H9 (cell line): ENCODE data around the gene ERH. TPM values are rescaled to one million over a fixed set of nuclear protein-coding genes. Genes with fewer than 3 reads are reported as not detected.

Experiments
- DNase-seq: peaks from one replicate; pipeline ENCODE4 v3.0.0-alpha.2; 2017
- H2AFZ ChIP-seq: one replicate; pipeline ENCODE4 v1.6.1; 2013; ENCODE audit warnings: mild to moderate bottlenecking, low read length, control low read depth, moderate library complexity
- H2AK5ac ChIP-seq: 2 replicates; pipeline ENCODE4 v1.6.1; 2013; ENCODE audit warnings: low read length, control low read depth, mixed read lengths; ENCODE audit not compliant: insufficient read length
- H2BK120ac ChIP-seq: one replicate; pipeline ENCODE4 v1.6.1; 2013; ENCODE audit warnings: low read depth, mild to moderate bottlenecking, low read length, control low read depth, inconsistent platforms; ENCODE audit not compliant: poor library complexity, severe bottlenecking
- H2BK12ac ChIP-seq: 2 replicates; pipeline ENCODE4 v1.6.1; 2013; ENCODE audit warnings: low read length, control low read depth, mixed read lengths, low read depth; ENCODE audit not compliant: insufficient read length
- H2BK15ac ChIP-seq: 2 replicates; pipeline ENCODE4 v1.6.1; 2013; ENCODE audit warnings: low read depth, low read length, control low read depth
- H2BK20ac ChIP-seq: one replicate; pipeline ENCODE4 v1.6.1; 2013; ENCODE audit warnings: low read depth, mild to moderate bottlenecking, low read length, control low read depth, inconsistent platforms; ENCODE audit not compliant: poor library complexity, severe bottlenecking
- H2BK5ac ChIP-seq: 2 replicates; pipeline ENCODE4 v1.6.1; 2013; ENCODE audit warnings: low read length, control low read depth, mixed read lengths; ENCODE audit not compliant: insufficient read length
- H3K14ac ChIP-seq: 2 replicates; pipeline ENCODE4 v1.6.1; 2013; ENCODE audit warnings: low read length, control low read depth; ENCODE audit not compliant: insufficient read depth
- H3K18ac ChIP-seq: 2 replicates; pipeline ENCODE4 v1.6.1; 2013; ENCODE audit warnings: low read depth, mild to moderate bottlenecking, mixed read lengths, low read length, control low read depth; ENCODE audit not compliant: insufficient read length
- H3K23ac ChIP-seq: 2 replicates; pipeline ENCODE4 v1.6.1; 2013; ENCODE audit warnings: low read length, control low read depth, mixed read lengths, low read depth; ENCODE audit not compliant: insufficient read length
- H3K23me2 ChIP-seq: 2 replicates; pipeline ENCODE4 v1.6.1; 2013; ENCODE audit warnings: low read depth, mild to moderate bottlenecking, mixed read lengths, low read length, control low read depth; ENCODE audit not compliant: insufficient read length, poor library complexity, severe bottlenecking
- H3K27ac ChIP-seq: 2 replicates; pipeline ENCODE4 v1.5.1; 2013; ENCODE audit warnings: low read length, control low read depth, mixed read lengths, low read depth; ENCODE audit not compliant: insufficient read length
- H3K27me3 ChIP-seq: 2 replicates; pipeline ENCODE4 v1.6.1; 2013; ENCODE audit warnings: low read length, control low read depth, inconsistent platforms; ENCODE audit not compliant: insufficient read depth
- H3K4ac ChIP-seq: 2 replicates; pipeline ENCODE4 v1.6.1; 2013; ENCODE audit warnings: low read depth, mild to moderate bottlenecking, control low read depth, inconsistent platforms, low read length, moderate library complexity
- H3K4me1 ChIP-seq: 2 replicates; pipeline ENCODE4 v1.6.1; 2013; ENCODE audit warnings: low read length, control low read depth, inconsistent platforms; ENCODE audit not compliant: insufficient read depth
- H3K4me2 ChIP-seq: 2 replicates; pipeline ENCODE4 v1.6.1; 2013; ENCODE audit warnings: low read length, control low read depth, mixed read lengths; ENCODE audit not compliant: insufficient read length, insufficient read depth
- H3K56ac ChIP-seq: 2 replicates; pipeline ENCODE4 v1.6.1; 2013; ENCODE audit warnings: low read depth, mild to moderate bottlenecking, mixed read lengths, low read length, control low read depth; ENCODE audit not compliant: insufficient read length
- H3K79me1 ChIP-seq: 2 replicates; pipeline ENCODE4 v1.6.1; 2013; ENCODE audit warnings: low read depth, mild to moderate bottlenecking, moderate library complexity, low read length, control low read depth, inconsistent platforms; ENCODE audit not compliant: insufficient read depth, poor library complexity, severe bottlenecking
- H3K79me2 ChIP-seq: 2 replicates; pipeline ENCODE4 v1.6.1; 2013; ENCODE audit warnings: low read length, control low read depth, inconsistent platforms; ENCODE audit not compliant: insufficient read depth
- H3K9ac ChIP-seq: 2 replicates; pipeline ENCODE4 v1.6.1; 2013; ENCODE audit warnings: low read length, control low read depth, mixed read lengths; ENCODE audit not compliant: insufficient read length; ENCODE audit errors: extremely low read depth
- H3K9me3 ChIP-seq: one replicate; pipeline ENCODE4 v1.6.1; 2013; ENCODE audit warnings: low read depth, low read length, inconsistent platforms; ENCODE audit not compliant: control insufficient read depth
- H3T11ph ChIP-seq: one replicate; pipeline ENCODE4 v1.6.1; 2013; ENCODE audit warnings: mild to moderate bottlenecking, low read length, control low read depth, inconsistent platforms
- H4K20me1 ChIP-seq: one replicate; pipeline ENCODE4 v1.6.1; 2013; ENCODE audit not compliant: control insufficient read depth, insufficient read length, insufficient read depth
- H4K5ac ChIP-seq: 2 replicates; pipeline ENCODE4 v1.6.1; 2013; ENCODE audit warnings: low read depth, mild to moderate bottlenecking, mixed read lengths, low read length, control low read depth; ENCODE audit not compliant: insufficient read length
- H4K8ac ChIP-seq: replicated peaks from 2 replicates; pipeline ENCODE4 v1.6.1; 2013; ENCODE audit warnings: low read length, control low read depth, mixed read lengths, low read depth; ENCODE audit not compliant: insufficient read length
- H4K91ac ChIP-seq: 2 replicates; pipeline ENCODE4 v1.6.1; 2013; ENCODE audit warnings: low read depth, mild to moderate bottlenecking, moderate library complexity, mixed read lengths, low read length, control low read depth; ENCODE audit not compliant: insufficient read length
- H3K27ac Mint-ChIP-seq, 3 experiments: 2 replicates in 2 of 3; 3 replicates in 1 of 3; pipeline ENCODE4 v1.8.0; 2020 to 2021; ENCODE audit warnings: mixed read lengths in 3 of 3, mild to moderate bottlenecking in 1 of 3, moderate library complexity in 1 of 3
- H3K27me3 Mint-ChIP-seq: 2 replicates; pipeline ENCODE4 v1.8.0; 2021; ENCODE audit warnings: low read depth, mild to moderate bottlenecking, moderate library complexity, mixed read lengths
- H3K36me3 Mint-ChIP-seq, 3 experiments: 2 replicates in 2 of 3; 3 replicates in 1 of 3; pipeline ENCODE4 v1.8.0; 2020 to 2021; ENCODE audit warnings: low read depth in 3 of 3, mixed read lengths in 3 of 3; ENCODE audit not compliant: insufficient read depth in 1 of 3
- H3K4me1 Mint-ChIP-seq, 2 experiments: 2 replicates each; pipeline ENCODE4 v1.8.0; 2020; ENCODE audit warnings: mixed read lengths in 2 of 2
- H3K4me3 Mint-ChIP-seq, 2 experiments: 2 replicates in 1 of 2; 3 replicates in 1 of 2; pipeline ENCODE4 v1.8.0; 2020 to 2021; ENCODE audit warnings: mild to moderate bottlenecking in 2 of 2, mixed read lengths in 2 of 2, moderate library complexity in 1 of 2
- H3K9me3 Mint-ChIP-seq, 2 experiments: 2 replicates in 1 of 2; 3 replicates in 1 of 2; pipeline ENCODE4 v1.8.0; 2020; ENCODE audit warnings: mild to moderate bottlenecking in 2 of 2, mixed read lengths in 2 of 2, moderate library complexity in 1 of 2
- WGBS: extraction: QIAGEN DNeasy Blood & Tissue Kit; methylation state at CpG from one replicate; pipeline ENCODE4 v1.1.7; 2013; ENCODE audit warnings: missing lambda C conversion rate, low lambda C conversion rate, mixed read lengths; ENCODE audit not compliant: insufficient read length; ENCODE audit errors: extremely low coverage; 5-methylcytosine and 5-hydroxymethylcytosine counted together
- total RNA-seq: library from RNA; stranded (reverse); gene quantifications from 2 replicates; pipeline ENCODE4 v1.2.1, GENCODE V29; 2021
- TF ChIP-seq, protein P1 (sequence below): fragments of 200-600 bp; sonication (generic); conservative IDR thresholded peaks from 3 replicates; pipeline ENCODE4 v1.8.0; 2021; ENCODE audit warnings: antibody characterized with exemption, mild to moderate bottlenecking

ERH gene
- total RNA-seq, 1 experiment from 2014 or later = 443 TPM

DNA sequence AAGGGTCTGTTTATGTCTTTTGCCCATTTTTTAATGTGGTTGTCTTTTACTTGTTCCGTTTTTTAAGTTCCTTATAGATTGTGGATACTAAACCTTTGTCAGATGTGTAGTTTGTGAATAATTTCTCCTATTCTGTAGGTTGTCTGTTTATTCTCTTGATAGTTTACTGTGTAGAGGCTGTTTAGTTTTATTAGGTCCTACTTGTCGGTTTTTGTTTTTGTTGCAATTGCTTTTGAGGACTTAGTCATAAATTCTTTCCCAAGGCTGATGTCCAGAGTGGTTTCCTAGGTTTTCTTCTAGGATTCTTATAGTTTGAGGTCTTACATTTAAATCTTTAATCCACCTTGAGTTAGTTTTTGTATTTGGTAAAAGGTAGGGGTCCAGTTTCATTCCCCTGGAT lies 34.3 kb upstream of the ERH start:
- Histone ChIP-seq H3K4me1 (no peaks in the 10 kb centered on the region), H3K4me2 (no peak overlapping the region), H4K20me1 (no peaks in the 10 kb centered on the region), H2BK20ac (no peak overlapping the region), H3K18ac (no peak overlapping the region), H2BK12ac (no peak overlapping the region), H3K27me3 (no peaks in the 10 kb centered on the region), H3K9me3 (no peaks in the 10 kb centered on the region), H3K23me2 (no peaks in the 10 kb centered on the region), H2AFZ (no peak overlapping the region), H3T11ph (no peak overlapping the region), H3K9ac (no peak overlapping the region), H3K79me2 (no peaks in the 10 kb centered on the region), H3K23ac (no peak overlapping the region), H2AK5ac (no peak overlapping the region), H3K14ac (no peak overlapping the region), H3K79me1 (no peaks in the 10 kb centered on the region), H4K91ac (no peak overlapping the region), H4K8ac (no peak overlapping the region), H2BK15ac (no peak overlapping the region), H4K5ac (no peak overlapping the region), H3K4ac (no peak overlapping the region), H3K27ac (no peak overlapping the region), H2BK5ac (no peak overlapping the region), H2BK120ac (no peak overlapping the region), H3K56ac (no peak overlapping the region)
- Mint-ChIP-seq H3K4me3 (no peak overlapping the region), H3K4me1 (peaks cover 6 to 8% of the 10 kb centered on the region in 2 experiments), H3K9me3 (no peaks in the 10 kb centered on the region), H3K36me3 (peaks cover 0 to 13% (median 8%) of the 10 kb centered on the region in 3 experiments; a peak in 5 of 7 replicates), H3K27me3 (no peaks in the 10 kb centered on the region), H3K27ac (no peak overlapping the region)
- no peak for DNase-seq
- TF ChIP-seq, protein P1, sequence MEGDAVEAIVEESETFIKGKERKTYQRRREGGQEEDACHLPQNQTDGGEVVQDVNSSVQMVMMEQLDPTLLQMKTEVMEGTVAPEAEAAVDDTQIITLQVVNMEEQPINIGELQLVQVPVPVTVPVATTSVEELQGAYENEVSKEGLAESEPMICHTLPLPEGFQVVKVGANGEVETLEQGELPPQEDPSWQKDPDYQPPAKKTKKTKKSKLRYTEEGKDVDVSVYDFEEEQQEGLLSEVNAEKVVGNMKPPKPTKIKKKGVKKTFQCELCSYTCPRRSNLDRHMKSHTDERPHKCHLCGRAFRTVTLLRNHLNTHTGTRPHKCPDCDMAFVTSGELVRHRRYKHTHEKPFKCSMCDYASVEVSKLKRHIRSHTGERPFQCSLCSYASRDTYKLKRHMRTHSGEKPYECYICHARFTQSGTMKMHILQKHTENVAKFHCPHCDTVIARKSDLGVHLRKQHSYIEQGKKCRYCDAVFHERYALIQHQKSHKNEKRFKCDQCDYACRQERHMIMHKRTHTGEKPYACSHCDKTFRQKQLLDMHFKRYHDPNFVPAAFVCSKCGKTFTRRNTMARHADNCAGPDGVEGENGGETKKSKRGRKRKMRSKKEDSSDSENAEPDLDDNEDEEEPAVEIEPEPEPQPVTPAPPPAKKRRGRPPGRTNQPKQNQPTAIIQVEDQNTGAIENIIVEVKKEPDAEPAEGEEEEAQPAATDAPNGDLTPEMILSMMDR = no peak
- no CpG with 5 or more reads among the region's 2 CpGs for WGBS
